GM21390 (cell line): ENCODE results near the gene RNF207.

ENCODE experiments used
- ATAC-seq: cut with Tn5 transposase; IDR thresholded peaks from one replicate; pipeline ENCODE4 v1.9.1; 2021; ENCODE audit not compliant: unreplicated experiment

Gene RNF207

GRCh38 chr1:6224718-6225117 is 18.8 kb downstream of the RNF207 start:
- ATAC-seq: no peak

GRCh38 chr1:6225651-6226050 is 19.7 kb downstream of the RNF207 start:
- no peak for ATAC-seq

GRCh38 chr1:6233376-6233775 is 27.5 kb downstream of the RNF207 start:
- no peak for ATAC-seq

- ATAC-seq: no peak
These were observed 28.8 kb downstream of the RNF207 start for GRCh38 chr1:6234502-6235295.

- ATAC-seq: peak; percentile 26
These were observed 29.4 kb downstream of the RNF207 start for GRCh38 chr1:6235296-6235677.

GRCh38 chr1:6237093-6237492 is 31.2 kb downstream of the RNF207 start:
- no peak for ATAC-seq

- no peak for ATAC-seq
These were observed 33.4 kb downstream of the RNF207 start for GRCh38 chr1:6239213-6239752.

GRCh38 chr1:6239950-6240768 is 34.2 kb downstream of the RNF207 start:
- ATAC-seq: no peak

GRCh38 chr1:6241107-6241886 is 35.4 kb downstream of the RNF207 start:
- ATAC-seq: no peak

- no peak for ATAC-seq
These were observed 36.2 kb downstream of the RNF207 start for GRCh38 chr1:6241887-6242740.

- no peak for ATAC-seq
These were observed 37.3 kb downstream of the RNF207 start for GRCh38 chr1:6243053-6243834.

- no peak for ATAC-seq
These were observed 38.1 kb downstream of the RNF207 start, which contains the start of gene HES3 for GRCh38 chr1:6243993-6244392. Gene HES3, plus strand, starts transcription at chr1:6244179. Its CDS starts 187 bp downstream, at chr1:6244366.

GRCh38 chr1:6244401-6245049 is 38.6 kb downstream of the RNF207 start:
- ATAC-seq: no peak

GRCh38 chr1:6245086-6245868 is 39.4 kb downstream of the RNF207 start:
- ATAC-seq: peak; percentile 65

GRCh38 chr1:6245869-6246496 is 40.1 kb downstream of the RNF207 start:
- ATAC-seq: no peak

GRCh38 chr1:6246497-6247467 is 40.9 kb downstream of the RNF207 start:
- no peak for ATAC-seq
